RKO (cell line): ENCODE results near the gene IRF2BPL.

Experiments used
- DNase-seq: peaks from one replicate; pipeline ENCODE4 v3.0.0-alpha.2; 2016; ENCODE audit warnings: low spot score

Gene IRF2BPL

GRCh38 chr14:77009014-77009413 lies 19.5 kb downstream of the IRF2BPL start:
- no peak for DNase-seq

- DNase-seq: no peak
Measured at GRCh38 chr14:77008541-77008940, 20.0 kb downstream of the IRF2BPL start.

DNA sequence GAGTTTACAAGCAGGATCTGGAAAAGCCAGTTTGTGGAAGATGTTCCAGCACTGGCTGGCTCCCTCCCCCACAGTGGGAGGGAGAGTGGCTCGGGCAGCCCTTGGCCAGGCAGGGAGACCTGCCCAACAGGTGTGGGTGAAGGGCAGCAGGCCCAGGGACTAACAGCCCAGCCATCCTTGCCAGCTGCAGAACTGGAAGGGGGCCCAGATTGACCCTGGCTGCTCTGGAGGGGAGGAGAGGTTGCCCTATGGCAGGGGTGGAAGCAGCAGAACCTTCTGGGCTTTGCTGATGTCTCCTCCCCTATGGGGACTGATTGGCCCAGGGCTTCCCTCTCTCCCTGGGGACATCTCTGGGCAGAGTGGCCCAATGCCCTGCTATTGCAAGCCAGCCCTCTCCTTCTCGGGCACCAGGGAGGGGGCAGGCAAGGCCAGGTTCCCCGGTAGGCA lies 20.5 kb downstream of the IRF2BPL start:
- DNase-seq: no peak

- no peak for DNase-seq
Measured at GRCh38 chr14:77007183-77007974, 21.1 kb downstream of the IRF2BPL start.

- DNase-seq: no peak
Measured at GRCh38 chr14:77006132-77006531, 22.4 kb downstream of the IRF2BPL start.

- DNase-seq: no peak
Measured at GRCh38 chr14:77005559-77005958, 22.9 kb downstream of the IRF2BPL start.

DNA sequence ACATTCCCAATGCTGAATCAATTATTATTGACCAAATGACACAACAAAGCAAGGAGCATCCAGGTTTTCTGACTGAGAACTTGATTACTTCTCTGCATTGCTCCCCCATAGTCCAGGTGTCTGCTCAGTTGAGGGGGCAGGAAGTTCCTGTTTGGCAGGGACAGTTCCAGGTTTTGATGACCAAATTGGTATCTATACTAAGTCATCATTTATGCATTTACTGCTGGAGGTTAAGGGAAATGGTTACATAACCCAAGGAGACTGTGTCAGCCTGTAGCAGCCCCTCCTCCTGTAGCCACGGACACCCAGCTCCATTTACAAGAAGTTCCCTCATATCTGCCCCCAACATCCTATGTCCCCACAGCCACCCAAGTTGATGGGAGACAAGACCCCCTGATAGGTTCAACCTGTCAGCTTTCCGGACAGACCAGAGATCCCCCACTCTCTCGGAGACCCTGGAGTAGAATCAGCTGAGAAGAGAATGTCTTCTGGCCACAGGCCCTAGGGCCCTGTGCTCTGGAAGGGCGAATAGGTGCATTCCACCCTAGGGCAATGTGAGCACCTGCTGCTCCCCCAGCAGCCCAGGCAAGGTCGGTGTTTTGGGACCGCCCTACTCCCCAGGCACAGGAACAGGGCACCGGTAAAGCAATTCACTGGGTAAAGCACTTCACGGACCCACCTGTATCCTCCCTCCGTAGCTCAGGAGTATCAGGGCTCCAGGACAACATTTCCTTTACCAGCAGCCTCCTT lies 23.6 kb downstream of the IRF2BPL start:
- no peak for DNase-seq

DNA sequence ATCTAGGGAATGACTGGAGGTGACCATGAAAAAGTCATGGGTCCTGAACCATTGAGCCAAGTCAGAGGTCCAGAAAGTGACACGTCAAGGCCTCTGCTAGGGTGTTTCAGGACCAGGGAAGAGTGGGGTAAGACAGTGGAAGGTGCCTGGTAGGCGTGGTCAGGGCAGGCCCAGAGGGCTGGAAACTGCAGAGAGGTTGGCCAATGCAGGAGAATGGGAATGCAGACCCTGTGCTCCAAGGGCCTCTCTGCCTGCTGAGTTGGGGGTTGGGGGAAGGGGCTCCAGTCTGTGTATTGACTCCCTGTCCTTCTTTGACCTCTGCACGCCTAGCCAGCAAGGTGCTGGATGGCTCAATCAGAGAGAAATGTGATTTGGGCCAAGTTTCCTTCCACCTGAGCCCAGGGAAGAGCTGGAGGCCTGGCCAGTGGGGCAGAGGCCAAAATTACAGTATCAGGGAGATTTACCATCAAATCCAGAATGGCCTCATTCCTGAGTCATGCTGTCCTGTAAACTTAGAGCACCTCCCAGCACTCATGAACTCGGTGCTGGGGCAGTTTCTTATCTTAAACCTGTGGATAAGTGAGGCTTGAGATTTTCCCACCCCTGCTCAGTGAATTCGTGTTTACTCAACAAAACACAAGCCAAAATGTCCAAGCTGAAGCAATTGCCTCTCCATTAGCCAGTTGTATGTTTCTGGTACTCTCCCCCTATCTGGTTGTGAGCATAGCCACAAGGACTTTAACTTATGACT lies 24.4 kb downstream of the IRF2BPL start:
- DNase-seq: no peak

GRCh38 chr14:77002889-77003288 lies 25.6 kb downstream of the IRF2BPL start:
- DNase-seq: no peak

DNA sequence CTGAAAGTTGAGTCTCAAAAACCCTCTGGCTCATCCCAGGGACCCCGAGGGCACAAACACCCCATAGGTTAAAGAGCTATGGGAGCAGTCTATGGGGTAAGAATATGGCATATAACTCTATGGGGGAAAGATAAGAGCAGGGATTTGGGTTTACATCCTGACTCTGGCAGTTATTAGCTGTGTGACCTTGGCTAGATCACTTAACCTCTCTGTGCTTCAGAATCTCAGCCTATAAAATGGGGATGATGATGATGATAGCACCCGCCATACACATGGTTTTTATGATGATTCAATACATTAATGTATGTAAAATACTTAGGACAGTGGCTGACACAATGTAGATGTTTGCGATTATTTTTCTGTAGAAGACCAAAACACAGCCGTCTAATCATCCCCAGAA lies 26.2 kb downstream of the IRF2BPL start:
- DNase-seq: no peak

DNA sequence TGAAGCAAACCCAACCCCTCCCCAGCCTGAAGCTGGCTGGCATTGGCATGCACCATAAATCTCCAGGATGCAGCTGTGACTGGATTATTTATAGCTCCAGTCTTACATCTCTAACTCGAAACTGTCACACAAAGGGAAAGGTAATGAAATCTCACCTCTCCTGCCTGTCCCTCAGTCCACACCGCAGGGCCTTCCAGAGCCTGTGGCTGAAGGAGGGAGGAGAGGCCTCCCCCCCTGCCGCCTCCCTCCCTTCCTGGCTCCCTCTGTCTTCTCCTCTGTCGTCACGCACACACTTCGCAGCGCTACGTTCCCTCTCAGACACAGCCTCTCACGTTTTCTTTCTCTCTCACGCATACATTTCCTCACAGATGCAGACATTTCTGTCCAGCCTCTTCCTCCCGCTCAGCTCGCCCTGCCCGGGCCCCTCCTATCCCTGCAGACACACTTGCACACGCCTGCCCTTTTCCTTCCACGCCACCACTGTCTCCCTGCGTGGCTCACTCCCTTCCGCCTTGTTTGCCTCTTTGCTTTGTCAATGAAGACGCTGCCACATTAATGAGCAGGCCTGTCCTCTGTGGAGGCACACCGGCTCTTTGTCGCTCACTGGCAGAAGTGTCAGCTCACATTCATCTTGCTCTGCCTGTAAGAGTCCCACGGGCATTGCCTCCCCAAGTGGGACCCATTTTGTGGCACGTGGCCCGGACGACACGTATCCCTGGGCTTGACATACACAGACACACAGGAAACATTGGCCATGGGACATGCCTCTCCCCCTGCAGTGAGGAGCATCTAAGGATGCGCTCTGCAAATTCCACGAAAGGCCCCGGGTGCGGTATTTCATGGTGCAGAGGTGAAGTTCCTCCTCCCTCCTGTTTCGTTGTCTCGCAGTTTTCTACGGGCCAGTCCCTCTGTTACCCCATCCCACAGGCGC lies 27.9 kb downstream of the IRF2BPL start:
- no peak for DNase-seq

- no peak for DNase-seq
Measured at GRCh38 chr14:76998910-76999309, 29.6 kb downstream of the IRF2BPL start.

GRCh38 chr14:76997257-76997970 lies 31.1 kb downstream of the IRF2BPL start:
- no peak for DNase-seq

DNA sequence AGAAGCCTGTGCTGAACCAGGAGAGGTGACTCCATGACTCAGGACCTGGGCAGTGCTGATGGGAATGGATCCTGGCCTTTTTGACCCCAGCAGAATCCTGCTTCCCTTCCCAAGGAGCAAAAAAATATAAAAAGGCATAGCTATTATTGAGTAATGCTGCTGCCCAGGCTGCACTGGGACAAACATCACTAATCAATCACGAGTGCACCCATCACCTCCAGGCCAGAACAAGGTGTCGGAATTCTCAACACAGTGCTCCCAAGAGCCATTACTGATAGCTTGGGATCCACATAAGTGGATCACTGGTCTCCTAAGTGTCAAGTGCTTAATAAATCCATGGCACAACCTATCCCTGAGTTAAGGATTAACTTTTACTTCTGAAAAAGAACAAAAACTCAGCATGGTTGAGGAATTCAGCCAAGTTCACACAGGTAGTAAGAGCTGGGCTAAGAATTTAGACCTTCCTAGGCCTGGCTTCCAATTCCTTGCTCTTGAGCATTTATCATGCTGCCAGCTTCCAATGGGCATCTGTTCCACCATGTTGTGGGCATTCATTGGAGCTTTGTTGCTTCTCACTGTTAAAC lies 31.9 kb downstream of the IRF2BPL start:
- DNase-seq: no peak

- DNase-seq: no peak
Measured at GRCh38 chr14:76995279-76996035, 33.1 kb downstream of the IRF2BPL start.

DNA sequence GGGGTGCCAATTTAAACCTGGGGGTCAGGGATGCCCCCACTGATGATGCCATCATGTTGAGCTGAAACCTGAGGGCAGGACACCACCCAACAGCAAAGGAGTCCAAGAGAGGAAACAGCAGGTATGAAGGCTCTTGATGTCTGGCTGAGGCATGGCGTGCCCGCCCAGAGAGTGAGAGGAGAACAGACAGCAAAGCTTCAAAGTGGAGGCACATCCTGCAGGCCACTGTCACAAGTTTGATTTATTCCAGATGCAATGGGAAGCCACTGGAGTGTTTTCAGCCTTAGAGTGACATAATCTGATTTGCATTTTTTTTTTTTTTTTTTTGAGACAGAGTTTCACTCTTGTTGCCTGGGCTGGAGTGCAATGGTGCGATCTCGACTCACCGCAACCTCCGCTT lies 34.8 kb downstream of the IRF2BPL start:
- DNase-seq: no peak

GRCh38 chr14:76990084-76990483 lies 38.4 kb downstream of the IRF2BPL start:
- DNase-seq: no peak

GRCh38 chr14:76987956-76988520 lies 40.5 kb downstream of the IRF2BPL start:
- DNase-seq: no peak

DNA sequence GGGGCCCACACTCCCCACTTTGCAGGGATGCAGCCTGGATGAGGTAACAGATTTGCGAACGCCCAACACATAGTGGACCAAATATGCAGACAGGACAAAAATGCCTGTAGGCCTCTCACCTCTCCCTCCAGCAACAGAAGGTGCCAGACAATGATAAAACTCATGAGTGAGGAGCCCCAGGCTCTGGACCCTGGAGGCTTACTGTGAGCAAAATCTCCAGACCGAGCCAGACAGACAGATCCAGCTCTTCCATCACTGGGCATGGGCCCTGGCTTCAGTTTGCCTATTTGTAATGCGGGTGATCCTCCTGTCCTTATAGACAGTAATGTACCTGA lies 42.3 kb downstream of the IRF2BPL start:
- DNase-seq: no peak
